ENCODE results near the gene ZMYM3. TPM values are rescaled to one million over a fixed set of nuclear protein-coding genes. Genes with fewer than 3 reads are reported as not detected.

Gene ZMYM3
- total and polyA plus RNA-seq, 2 of the 4 experiments (the other 2 are of a cell fraction), result 10.0 to 28.1 TPM

DNA sequence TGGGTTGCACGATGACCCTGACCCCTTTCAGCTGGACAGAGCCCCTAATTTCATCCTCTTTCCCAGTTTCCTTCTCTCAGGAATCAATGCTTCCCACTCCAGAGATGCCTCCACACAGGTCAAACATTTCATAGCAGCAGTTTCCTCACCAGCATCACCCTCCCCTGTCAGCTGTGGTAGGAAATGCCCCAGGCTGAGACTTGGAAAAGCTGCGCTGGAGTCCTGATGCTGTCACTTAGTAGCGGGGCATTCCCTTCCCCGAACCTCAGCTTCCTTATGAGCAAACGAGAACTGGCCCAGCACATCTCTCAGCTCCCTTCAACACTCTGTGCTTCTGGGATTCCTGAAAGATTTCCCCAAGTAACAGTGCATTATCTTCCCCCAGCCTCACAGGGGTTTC, 28.3 kb downstream of the ZMYM3 start:
- no peaks in the 10 kb centered on the region for H3K4me1 ChIP-seq (ENCODE audit: control insufficient read depth, insufficient read depth, low read length)
- no peak overlapping the region for H4K5ac ChIP-seq (ENCODE audit: low read depth, low read length)
- no peak overlapping the region for H2BK15ac ChIP-seq (ENCODE audit: low read depth, low read length)
- H2AK5ac ChIP-seq (ENCODE audit: low read depth, low read length), result no peak overlapping the region
- in situ Hi-C loops (cut with MboI; ENCODE audit: low sequenced_read_pairs), result no loop called here
- WGBS, 2 experiments (ENCODE audit: extremely low coverage in 2 of 2, insufficient read length in 1 of 2), result 32% methylated on average over 4 of the region's 5 CpGs; no CpG with 5 or more reads in 1 of the 2 experiments
- BruUV-seq (replicated peaks), result no TSS peak
- H2BK120ac ChIP-seq (ENCODE audit: low read depth, low read length), result no peak overlapping the region
- H3K27ac ChIP-seq (ENCODE audit: insufficient read depth, low read length), result no peak overlapping the region
- no peaks in the 10 kb centered on the region for H3K36me3 ChIP-seq (ENCODE audit: control insufficient read depth, insufficient read depth, low read length)
- H3K14ac ChIP-seq (replicated peaks; ENCODE audit: low read depth, low read length), result no peak overlapping the region
- H4K8ac ChIP-seq (ENCODE audit: low read depth in 2 of 2, low read length in 2 of 2), result no peak overlapping the region
- no peak overlapping the region for H3K23ac ChIP-seq (ENCODE audit: low read depth, low read length)
- no peak overlapping the region for H3K4ac ChIP-seq (ENCODE audit: low read depth, low read length)
- no peaks in the 10 kb centered on the region for H3K9me1 ChIP-seq (ENCODE audit: insufficient read depth, low read length)
- no peak overlapping the region for H2BK5ac ChIP-seq (ENCODE audit: low read depth, low read length, poor library complexity, severe bottlenecking)
- dilution Hi-C loops (cut with HindIII; ENCODE audit: low sequenced_read_pairs, unreplicated experiment), result no loop called here
- H4K91ac ChIP-seq (ENCODE audit: insufficient read depth, low read depth, low read length), result no peak overlapping the region
- ATAC-seq (ENCODE audit: low read depth) (peak; percentile 49), DNase-seq (no peak)
- H3K27me3 ChIP-seq (ENCODE audit: control insufficient read depth, insufficient read depth, low read length), result peaks cover 6% of the 10 kb centered on the region; the same call in 1 of the 2 replicates
- no peak overlapping the region for H3K4me3 ChIP-seq (ENCODE audit: insufficient read depth, low read depth, low read length)
- no peak overlapping the region for H2AFZ ChIP-seq (replicated peaks; ENCODE audit: low read length, poor library complexity)
- intact Hi-C loops (cut with micrococcal nuclease), result no loop called here
- H3K4me2 ChIP-seq (ENCODE audit: low read depth, low read length), result no peak overlapping the region
- H3K18ac ChIP-seq (ENCODE audit: low read depth, low read length), result no peak overlapping the region
- no peak overlapping the region for H3K56ac ChIP-seq (ENCODE audit: extremely low read depth, insufficient read depth, low read length)
- H2AK9ac ChIP-seq (replicated peaks; ENCODE audit: low read depth, low read length, poor library complexity), result no peak overlapping the region
- ChIA-PET POLR2A (ENCODE audit: unreplicated experiment) (no interaction called here), CTCF (no interaction called here)
- H3K9me3 ChIP-seq (ENCODE audit: control insufficient read depth, insufficient read depth, low read length), result no peaks in the 10 kb centered on the region
- H3K79me1 ChIP-seq (ENCODE audit: low read depth in 1 of 2, low read length in 2 of 2), result no peaks in the 10 kb centered on the region
- no peak for TF ChIP-seq SMC3 (IDR thresholded peaks at IDR 0.05; ENCODE audit: low read depth, low read length)
- no peak for TF ChIP-seq RCOR1 (IDR thresholded peaks at IDR 0.05; ENCODE audit: insufficient replicate concordance, low read length)
- TF ChIP-seq ELK1 (IDR thresholded peaks at IDR 0.05; ENCODE audit: borderline replicate concordance, low read depth, low read length), result no peak
- TF ChIP-seq MXI1 (IDR thresholded peaks at IDR 0.05; ENCODE audit: borderline replicate concordance, low read depth, low read length), result no peak
- H3K9ac ChIP-seq (ENCODE audit: low read depth, low read length), result no peak overlapping the region
- H4K20me1 ChIP-seq (ENCODE audit: insufficient read depth, low read length), result no peaks in the 10 kb centered on the region
- H2BK20ac ChIP-seq (ENCODE audit: low read depth, low read length), result no peak overlapping the region

All from IMR-90 (cell line).